Fibroblast of the aortic adventitia (primary cell): ENCODE data around the gene TERT. TPM values are rescaled to one million over a fixed set of nuclear protein-coding genes. Genes with fewer than 3 reads are reported as not detected.

Experiments
- DNase-seq: peaks from one replicate; pipeline ENCODE4 v3.0.0-alpha.2; 2010; ENCODE audit warnings: low read depth
- H3K4me3 ChIP-seq: 2 replicates; pipeline ENCODE4 v1.5.1; 2011; ENCODE audit warnings: low read depth, mild to moderate bottlenecking, control low read depth, low read length, moderate library complexity
- small RNA-seq: library from RNA; depleted of rRNA; stranded (forward); fragments of <200 nt; gene quantifications from one replicate; pipeline ENCODE3, GENCODE V24; 2012
- total RNA-seq: library from RNA; depleted of rRNA; stranded (reverse); fragments of >200 nt; gene quantifications from 2 replicates; pipeline ENCODE4 v1.2.3, GENCODE V29; 2012; ENCODE audit warnings: low replicate concordance
- TF ChIP-seq, protein P1 (sequence below): IDR thresholded peaks from 2 replicates; pipeline ENCODE4 v1.5.1; 2011; ENCODE audit warnings: mild to moderate bottlenecking, low read length, control low read depth, inconsistent platforms; ENCODE audit not compliant: insufficient read depth

The TERT gene
- total RNA-seq, 1 donor, result not detected

DNA sequence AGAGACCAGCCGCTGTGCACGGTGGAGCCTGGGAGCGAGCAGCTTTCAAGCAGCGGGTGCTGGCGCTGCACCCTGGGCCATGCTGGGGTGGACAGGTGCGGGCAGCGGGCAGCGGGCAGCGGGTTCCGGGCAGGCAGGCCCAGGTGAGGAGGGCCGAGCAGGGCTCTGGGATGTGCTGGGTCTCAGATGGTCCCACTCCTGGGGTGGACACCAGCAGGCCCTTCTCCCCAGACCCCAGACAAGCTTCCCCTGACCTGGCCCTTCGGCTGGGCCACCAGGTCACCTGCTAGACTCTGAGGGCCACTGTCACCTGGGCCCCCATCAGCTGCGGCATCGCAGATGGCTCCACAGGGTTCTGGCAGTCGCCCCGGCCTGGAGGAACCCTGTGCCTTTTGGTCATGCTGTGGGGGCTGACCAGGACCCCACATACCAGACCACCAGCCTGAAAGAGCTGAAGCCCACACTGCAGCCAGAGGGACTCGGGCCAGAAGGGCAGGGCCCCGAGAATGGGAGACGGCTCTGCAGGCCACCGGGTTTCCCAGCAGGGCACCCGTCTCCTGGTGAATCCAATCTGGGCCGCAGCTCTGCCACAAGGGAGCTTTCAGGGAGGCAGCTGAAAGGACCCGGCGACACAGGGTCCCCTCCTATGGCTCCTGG is 91.4 kb downstream of the TERT start:
- TF ChIP-seq, protein P1, sequence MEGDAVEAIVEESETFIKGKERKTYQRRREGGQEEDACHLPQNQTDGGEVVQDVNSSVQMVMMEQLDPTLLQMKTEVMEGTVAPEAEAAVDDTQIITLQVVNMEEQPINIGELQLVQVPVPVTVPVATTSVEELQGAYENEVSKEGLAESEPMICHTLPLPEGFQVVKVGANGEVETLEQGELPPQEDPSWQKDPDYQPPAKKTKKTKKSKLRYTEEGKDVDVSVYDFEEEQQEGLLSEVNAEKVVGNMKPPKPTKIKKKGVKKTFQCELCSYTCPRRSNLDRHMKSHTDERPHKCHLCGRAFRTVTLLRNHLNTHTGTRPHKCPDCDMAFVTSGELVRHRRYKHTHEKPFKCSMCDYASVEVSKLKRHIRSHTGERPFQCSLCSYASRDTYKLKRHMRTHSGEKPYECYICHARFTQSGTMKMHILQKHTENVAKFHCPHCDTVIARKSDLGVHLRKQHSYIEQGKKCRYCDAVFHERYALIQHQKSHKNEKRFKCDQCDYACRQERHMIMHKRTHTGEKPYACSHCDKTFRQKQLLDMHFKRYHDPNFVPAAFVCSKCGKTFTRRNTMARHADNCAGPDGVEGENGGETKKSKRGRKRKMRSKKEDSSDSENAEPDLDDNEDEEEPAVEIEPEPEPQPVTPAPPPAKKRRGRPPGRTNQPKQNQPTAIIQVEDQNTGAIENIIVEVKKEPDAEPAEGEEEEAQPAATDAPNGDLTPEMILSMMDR, result no peak
- H3K4me3 ChIP-seq, result no peak overlapping the region
- DNase-seq, result no peak

Small RNA genes within 50 kb of the gene (small RNA-seq; reads per million reads assigned to genes)
- not detected for gene MIR4457

Other genes with a start within 250 kb of the TERT start
- gene SLC12A7, start 183.0 kb downstream of the TERT start, total RNA-seq, result 3.4 and 9.8 TPM in 2 replicates
- not detected in 2 replicates for gene SLC6A19, start 93.5 kb downstream of the TERT start, total RNA-seq
- gene SLC6A18, start 69.7 kb downstream of the TERT start, total RNA-seq, result not detected in 2 replicates
- 60.8 and 108 TPM in 2 replicates for gene CLPTM1L, start 50.0 kb upstream of the TERT start, total RNA-seq
- not detected in 2 replicates for gene SLC6A3, start 150.4 kb upstream of the TERT start, total RNA-seq
- 41.3 and 56.0 TPM in 2 replicates for gene LPCAT1, start 228.9 kb upstream of the TERT start, total RNA-seq